ENCODE measurements around the gene CFAP126. TPM values are rescaled to one million over a fixed set of nuclear protein-coding genes. Genes with fewer than 3 reads are reported as not detected.
"Not testable (repeated sequence)": the region's sequence is repeated elsewhere in the genome, so short reads cannot be mapped to it uniquely, and the experiment has no call there.

CFAP126 gene
- total RNA-seq, 2 donors from 2014 or later = not detected

- no peaks in the 10 kb centered on the region for H3K9me3 ChIP-seq (ENCODE audit: control insufficient read depth, low read length, poor library complexity, severe bottlenecking)
- DNase-seq (no peak), ATAC-seq (no peak)
- no peaks in the 10 kb centered on the region for H3K36me3 Mint-ChIP-seq (ENCODE audit: low read depth)
- H3K4me3 Mint-ChIP-seq = no peak overlapping the region
- no peaks in the 10 kb centered on the region for H3K27me3 Mint-ChIP-seq
- H3K27ac Mint-ChIP-seq = no peak overlapping the region
- peaks cover 5% of the 10 kb centered on the region for H3K4me1 Mint-ChIP-seq
Measured at GRCh38 chr1:161393151-161393550, 25.5 kb upstream of the CFAP126 start.

GRCh38 chr1:161391611-161392010 lies 23.9 kb upstream of the CFAP126 start:
- H3K9me3 ChIP-seq (ENCODE audit: control insufficient read depth, low read length, poor library complexity, severe bottlenecking) = no peaks in the 10 kb centered on the region
- Mint-ChIP-seq H3K27ac (peak overlapping the region; percentile 51), H3K4me1 (peaks cover 5% of the 10 kb centered on the region), H3K36me3 (ENCODE audit: low read depth) (no peaks in the 10 kb centered on the region), H3K27me3 (no peaks in the 10 kb centered on the region), H3K4me3 (no peak overlapping the region)
- ATAC-seq = no peak
- no peak for DNase-seq

GRCh38 chr1:161391136-161391535 lies 23.5 kb upstream of the CFAP126 start:
- Mint-ChIP-seq H3K27ac (peak overlapping the region; percentile 51), H3K4me3 (peak overlapping the region; percentile 9)
- not testable (repeated sequence) for H3K9me3 ChIP-seq (ENCODE audit: control insufficient read depth, low read length, poor library complexity, severe bottlenecking); DNase-seq; ATAC-seq; H3K36me3 Mint-ChIP-seq (ENCODE audit: low read depth); H3K27me3 Mint-ChIP-seq; H3K4me1 Mint-ChIP-seq

- Mint-ChIP-seq H3K4me1 (peaks cover 9% of the 10 kb centered on the region), H3K4me3 (peak overlapping the region; percentile 92), H3K27me3 (no peaks in the 10 kb centered on the region), H3K27ac (peak overlapping the region; percentile 93), H3K36me3 (ENCODE audit: low read depth) (no peaks in the 10 kb centered on the region)
- DNase-seq (no peak), ATAC-seq (peak; percentile 29)
- H3K9me3 ChIP-seq (ENCODE audit: control insufficient read depth, low read length, poor library complexity, severe bottlenecking) = no peaks in the 10 kb centered on the region
Measured at GRCh38 chr1:161390559-161390858, 22.8 kb upstream of the CFAP126 start.

GRCh38 chr1:161389691-161390558 lies 22.2 kb upstream of the CFAP126 start:
- H3K27ac Mint-ChIP-seq = peak overlapping the region; percentile 93
- ATAC-seq (peak; percentile 93), DNase-seq (peak; percentile 87 to 96 (median 96))
- no peaks in the 10 kb centered on the region for H3K36me3 Mint-ChIP-seq (ENCODE audit: low read depth)
- H3K27me3 Mint-ChIP-seq = no peaks in the 10 kb centered on the region
- no peaks in the 10 kb centered on the region for H3K9me3 ChIP-seq (ENCODE audit: control insufficient read depth, low read length, poor library complexity, severe bottlenecking)
- peak overlapping the region; percentile 92 for H3K4me3 Mint-ChIP-seq
- peaks cover 9% of the 10 kb centered on the region for H3K4me1 Mint-ChIP-seq

GRCh38 chr1:161389158-161389557 lies 21.5 kb upstream of the CFAP126 start:
- H3K4me1 Mint-ChIP-seq; H3K27me3 Mint-ChIP-seq; H3K36me3 Mint-ChIP-seq (ENCODE audit: low read depth); H3K9me3 ChIP-seq (ENCODE audit: control insufficient read depth, low read length, poor library complexity, severe bottlenecking); ATAC-seq; DNase-seq: not testable (repeated sequence)
- Mint-ChIP-seq H3K27ac (peak overlapping the region; percentile 93), H3K4me3 (peak overlapping the region; percentile 92)

GRCh38 chr1:161388639-161389038 lies 21.0 kb upstream of the CFAP126 start:
- H3K27me3 Mint-ChIP-seq = no peaks in the 10 kb centered on the region
- H3K27ac Mint-ChIP-seq = peak overlapping the region; percentile 93
- H3K36me3 Mint-ChIP-seq (ENCODE audit: low read depth) = no peaks in the 10 kb centered on the region
- H3K4me3 Mint-ChIP-seq = peak overlapping the region; percentile 78
- no peak for DNase-seq
- H3K4me1 Mint-ChIP-seq = peaks cover 9% of the 10 kb centered on the region
- no peaks in the 10 kb centered on the region for H3K9me3 ChIP-seq (ENCODE audit: control insufficient read depth, low read length, poor library complexity, severe bottlenecking)
- ATAC-seq = no peak

GRCh38 chr1:161382214-161383019 lies 14.7 kb upstream of the CFAP126 start:
- no peak overlapping the region for H3K27ac Mint-ChIP-seq
- no peaks in the 10 kb centered on the region for H3K27me3 Mint-ChIP-seq
- ATAC-seq = peak; percentile 86
- H3K4me1 Mint-ChIP-seq = peaks cover 6% of the 10 kb centered on the region
- no peaks in the 10 kb centered on the region for H3K9me3 ChIP-seq (ENCODE audit: control insufficient read depth, low read length, poor library complexity, severe bottlenecking)
- no peaks in the 10 kb centered on the region for H3K36me3 Mint-ChIP-seq (ENCODE audit: low read depth)
- H3K4me3 Mint-ChIP-seq = no peak overlapping the region
- no peak for DNase-seq

- ATAC-seq = no peak
- H3K27me3 Mint-ChIP-seq = no peaks in the 10 kb centered on the region
- no peak overlapping the region for H3K4me3 Mint-ChIP-seq
- H3K27ac Mint-ChIP-seq = no peak overlapping the region
- H3K36me3 Mint-ChIP-seq (ENCODE audit: low read depth) = no peaks in the 10 kb centered on the region
- DNase-seq = no peak
- peaks cover 6% of the 10 kb centered on the region for H3K4me1 Mint-ChIP-seq
- no peaks in the 10 kb centered on the region for H3K9me3 ChIP-seq (ENCODE audit: control insufficient read depth, low read length, poor library complexity, severe bottlenecking)
Measured at GRCh38 chr1:161381707-161382106, 14.0 kb upstream of the CFAP126 start.

GRCh38 chr1:161379071-161379470 lies 11.4 kb upstream of the CFAP126 start:
- H3K36me3 Mint-ChIP-seq (ENCODE audit: low read depth) = no peaks in the 10 kb centered on the region
- DNase-seq (no peak), ATAC-seq (no peak)
- no peaks in the 10 kb centered on the region for H3K27me3 Mint-ChIP-seq
- H3K4me3 Mint-ChIP-seq = no peak overlapping the region
- peaks cover 2% of the 10 kb centered on the region for H3K4me1 Mint-ChIP-seq
- H3K9me3 ChIP-seq (ENCODE audit: control insufficient read depth, low read length, poor library complexity, severe bottlenecking) = no peaks in the 10 kb centered on the region
- no peak overlapping the region for H3K27ac Mint-ChIP-seq

GRCh38 chr1:161378014-161378413 lies 10.3 kb upstream of the CFAP126 start:
- H3K27me3 Mint-ChIP-seq = no peaks in the 10 kb centered on the region
- no peak overlapping the region for H3K4me3 Mint-ChIP-seq
- DNase-seq = no peak
- no peaks in the 10 kb centered on the region for H3K36me3 Mint-ChIP-seq (ENCODE audit: low read depth)
- H3K27ac Mint-ChIP-seq = no peak overlapping the region
- peaks cover 2% of the 10 kb centered on the region for H3K4me1 Mint-ChIP-seq
- no peaks in the 10 kb centered on the region for H3K9me3 ChIP-seq (ENCODE audit: control insufficient read depth, low read length, poor library complexity, severe bottlenecking)
- no peak for ATAC-seq

GRCh38 chr1:161374373-161374772 lies 6.7 kb upstream of the CFAP126 start:
- no peak for ATAC-seq
- Mint-ChIP-seq H3K4me1 (no peaks in the 10 kb centered on the region), H3K27ac (no peak overlapping the region), H3K36me3 (ENCODE audit: low read depth) (no peaks in the 10 kb centered on the region), H3K4me3 (no peak overlapping the region), H3K27me3 (no peaks in the 10 kb centered on the region)
- no peak for DNase-seq
- H3K9me3 ChIP-seq (ENCODE audit: control insufficient read depth, low read length, poor library complexity, severe bottlenecking) = no peaks in the 10 kb centered on the region

- Mint-ChIP-seq H3K27ac (no peak overlapping the region), H3K27me3 (no peaks in the 10 kb centered on the region), H3K36me3 (ENCODE audit: low read depth) (no peaks in the 10 kb centered on the region), H3K4me1 (peaks cover 1% of the 10 kb centered on the region), H3K4me3 (no peak overlapping the region)
- DNase-seq (no peak), ATAC-seq (no peak)
- H3K9me3 ChIP-seq (ENCODE audit: control insufficient read depth, low read length, poor library complexity, severe bottlenecking) = no peaks in the 10 kb centered on the region
Measured at GRCh38 chr1:161373442-161373841, 5.8 kb upstream of the CFAP126 start.

All from T-helper 17 cell (primary cell).